GM20431 (cell line): Measurements from ENCODE around the gene PCK2.
"Not testable (repeated sequence)": the region's sequence is repeated elsewhere in the genome, so short reads cannot be mapped to it uniquely, and the experiment has no call there.

ENCODE experiments used
- in situ Hi-C: fragments of 300-500 bp; cut with MseI, MboI; formaldehyde crosslinking; loops from one replicate; pipeline ENCODE4 v1.15.0; 2020; ENCODE audit warnings: low sequenced_read_pairs; ENCODE audit not compliant: unreplicated experiment

PCK2 gene

DNA sequence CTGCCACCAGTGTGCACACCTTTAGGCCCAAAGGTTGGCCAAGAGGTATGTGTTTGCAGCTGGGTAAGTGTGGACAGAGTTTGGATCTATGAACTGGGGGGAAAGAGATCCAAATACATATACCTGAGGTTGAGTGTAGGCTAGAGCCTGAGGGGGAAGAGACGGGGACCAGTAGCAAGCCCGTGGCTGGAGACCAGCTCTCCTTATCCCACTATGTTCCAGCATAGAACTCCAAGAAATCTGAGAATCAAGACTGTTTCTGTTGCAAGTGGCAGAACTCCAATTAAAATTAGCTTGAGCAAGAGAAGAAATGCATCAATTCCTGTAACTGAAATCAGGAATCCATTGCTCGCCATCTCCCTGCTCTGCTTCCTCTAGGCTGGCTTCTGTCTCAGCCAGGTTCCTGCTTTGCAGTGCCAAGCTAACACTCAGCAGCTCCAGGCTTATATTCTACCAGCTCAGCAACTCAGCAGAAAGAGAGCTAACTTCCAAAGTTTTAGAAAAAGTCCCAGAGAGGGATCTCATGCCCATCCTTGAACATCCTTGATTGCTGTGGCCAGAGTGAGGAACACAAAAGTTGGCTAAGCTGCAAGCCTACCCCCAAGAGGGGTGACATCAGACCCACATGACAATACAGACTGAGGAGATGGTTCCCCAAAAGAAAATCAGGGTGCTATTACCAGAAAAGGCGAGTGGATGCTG is 1.5 kb upstream of the PCK2 start:
- in situ Hi-C loops = no loop called here

DNA sequence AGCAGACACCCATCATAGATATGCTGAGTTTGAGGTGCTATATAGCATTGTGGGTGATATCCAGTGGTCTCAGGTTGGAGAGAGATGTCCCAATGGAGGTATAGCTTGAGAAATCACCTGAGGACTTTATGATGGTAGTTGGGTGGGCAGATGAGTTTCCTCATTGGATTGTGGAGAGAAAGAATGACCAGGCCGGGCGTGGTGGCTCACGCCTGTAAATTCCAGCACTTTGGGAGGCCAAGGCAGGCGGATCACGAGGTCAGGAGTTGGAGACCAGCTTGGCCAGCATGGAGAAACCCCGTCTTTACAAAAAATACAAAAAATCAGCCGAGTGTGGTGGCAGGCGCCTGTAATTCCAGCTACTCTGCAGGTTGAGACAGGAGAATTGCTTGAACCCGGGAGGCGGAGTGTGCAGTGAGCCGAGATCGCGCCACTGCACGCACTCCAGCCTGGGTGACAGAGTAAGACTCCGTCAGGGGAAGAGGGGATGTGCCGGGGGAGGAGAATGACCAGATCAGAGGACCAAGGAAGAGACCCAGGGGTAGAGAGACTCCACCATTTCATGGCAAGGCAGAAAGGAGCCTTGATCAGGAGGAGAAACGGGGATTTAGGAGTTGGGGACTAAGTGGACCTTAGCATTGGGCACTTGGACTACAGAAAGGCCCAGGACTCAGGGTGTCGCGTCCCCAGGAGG is 757 bp upstream of the PCK2 start:
- in situ Hi-C loops = no loop called here

DNA sequence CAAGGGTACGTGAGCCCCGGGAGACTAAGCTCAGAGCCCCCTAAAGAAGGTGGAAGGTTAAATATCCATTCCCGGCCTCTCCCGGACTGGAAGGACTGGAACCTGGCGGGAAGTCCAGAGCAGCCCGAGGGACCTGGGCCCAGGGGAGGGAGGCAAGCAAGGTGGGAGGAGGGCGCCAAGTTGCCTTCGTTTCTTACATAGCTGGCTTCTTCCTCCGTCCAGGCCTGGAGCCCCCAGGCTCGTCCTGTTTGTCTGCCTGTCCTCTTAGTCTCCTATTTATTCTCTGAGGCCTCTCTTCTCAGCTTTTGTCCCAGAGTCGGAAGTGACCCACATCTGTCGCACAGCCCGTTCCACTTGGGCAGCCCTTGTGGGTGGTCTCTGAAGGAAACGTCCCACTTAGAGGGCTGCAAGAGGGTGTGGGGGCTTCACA is 745 bp downstream of the PCK2 start:
- in situ Hi-C loops = no loop called here

DNA sequence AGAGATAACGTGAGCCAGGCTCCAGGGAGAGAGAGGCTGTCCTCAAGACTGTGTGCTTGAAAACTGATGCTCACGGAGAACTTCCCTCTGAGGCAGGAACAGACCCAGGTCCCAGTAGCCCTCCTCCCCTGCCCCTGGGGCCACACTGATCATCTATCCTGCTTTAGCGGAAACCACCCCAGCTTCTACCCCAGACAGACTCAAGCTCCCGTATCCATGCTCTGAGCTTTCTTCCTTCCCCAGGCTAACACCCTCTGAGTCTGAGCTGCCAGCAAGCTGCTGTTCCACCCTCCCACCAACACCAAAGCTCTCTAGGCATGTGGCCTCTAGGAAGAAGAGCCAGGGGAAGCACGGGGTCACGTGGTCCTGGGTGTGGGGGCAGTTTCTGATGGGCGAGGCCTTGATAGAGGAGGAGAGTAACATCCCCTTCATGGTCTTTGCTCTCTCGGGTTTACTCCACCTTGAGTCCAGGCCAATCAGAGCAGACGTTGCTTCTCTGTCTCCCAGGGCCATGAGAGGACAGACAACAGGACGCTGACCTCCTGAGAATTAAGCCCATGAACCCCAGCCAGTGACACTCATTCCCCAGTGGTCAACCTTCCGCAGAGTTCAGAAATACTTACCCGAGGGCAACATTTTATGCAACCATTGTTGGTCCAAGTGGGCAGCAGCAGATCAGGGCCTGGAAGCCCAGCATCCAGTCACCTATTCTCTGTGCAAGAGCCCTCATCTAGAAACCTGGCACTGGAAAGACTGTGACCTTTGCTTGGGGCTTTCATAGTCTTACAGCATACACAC is 1.4 kb downstream of the PCK2 start:
- in situ Hi-C loops = no loop called here

DNA sequence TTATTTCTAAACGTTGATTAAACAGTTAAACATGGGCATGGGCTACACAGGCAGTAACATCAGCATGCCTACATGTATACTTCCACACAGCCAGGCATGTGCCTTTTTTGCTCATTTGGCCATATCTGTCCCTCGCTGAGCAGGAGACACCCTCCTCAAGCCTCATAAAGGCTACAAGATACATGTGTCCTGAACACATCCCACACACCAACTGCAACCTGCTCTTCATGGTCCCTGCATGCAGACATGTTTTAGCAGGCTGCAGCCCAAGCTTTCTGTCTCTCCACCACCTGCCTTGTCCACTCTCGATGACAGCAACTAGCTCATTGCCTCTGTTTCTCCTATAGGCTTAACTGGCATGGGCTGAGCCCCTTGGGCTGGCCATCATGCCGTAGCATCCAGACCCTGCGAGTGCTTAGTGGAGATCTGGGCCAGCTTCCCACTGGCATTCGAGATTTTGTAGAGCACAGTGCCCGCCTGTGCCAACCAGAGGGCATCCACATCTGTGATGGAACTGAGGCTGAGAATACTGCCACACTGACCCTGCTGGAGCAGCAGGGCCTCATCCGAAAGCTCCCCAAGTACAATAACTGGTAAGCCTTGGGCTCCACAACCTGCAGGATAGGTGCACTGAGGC is 2.6 kb downstream of the PCK2 start:
- in situ Hi-C loops = no loop called here

DNA sequence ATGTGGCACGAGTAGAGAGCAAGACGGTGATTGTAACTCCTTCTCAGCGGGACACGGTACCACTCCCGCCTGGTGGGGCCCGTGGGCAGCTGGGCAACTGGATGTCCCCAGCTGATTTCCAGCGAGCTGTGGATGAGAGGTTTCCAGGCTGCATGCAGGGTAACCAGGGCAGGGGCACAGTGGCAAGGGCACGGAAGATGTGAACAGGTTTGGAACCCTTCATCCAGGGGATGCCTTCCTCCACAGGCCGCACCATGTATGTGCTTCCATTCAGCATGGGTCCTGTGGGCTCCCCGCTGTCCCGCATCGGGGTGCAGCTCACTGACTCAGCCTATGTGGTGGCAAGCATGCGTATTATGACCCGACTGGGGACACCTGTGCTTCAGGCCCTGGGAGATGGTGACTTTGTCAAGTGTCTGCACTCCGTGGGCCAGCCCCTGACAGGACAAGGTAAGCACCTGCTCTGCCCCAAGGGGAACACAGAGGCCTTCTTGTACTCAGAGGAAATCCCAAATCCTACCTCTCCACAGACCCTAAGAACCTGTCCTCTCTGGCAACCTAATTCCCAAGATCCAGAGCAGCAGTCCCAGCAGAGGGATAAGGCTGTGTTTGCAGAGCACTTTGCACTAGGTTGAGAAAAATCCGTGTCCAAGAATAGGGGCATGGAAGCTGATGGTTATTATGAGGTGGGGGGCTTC is 4.3 kb downstream of the PCK2 start:
- in situ Hi-C loops = no loop called here

DNA sequence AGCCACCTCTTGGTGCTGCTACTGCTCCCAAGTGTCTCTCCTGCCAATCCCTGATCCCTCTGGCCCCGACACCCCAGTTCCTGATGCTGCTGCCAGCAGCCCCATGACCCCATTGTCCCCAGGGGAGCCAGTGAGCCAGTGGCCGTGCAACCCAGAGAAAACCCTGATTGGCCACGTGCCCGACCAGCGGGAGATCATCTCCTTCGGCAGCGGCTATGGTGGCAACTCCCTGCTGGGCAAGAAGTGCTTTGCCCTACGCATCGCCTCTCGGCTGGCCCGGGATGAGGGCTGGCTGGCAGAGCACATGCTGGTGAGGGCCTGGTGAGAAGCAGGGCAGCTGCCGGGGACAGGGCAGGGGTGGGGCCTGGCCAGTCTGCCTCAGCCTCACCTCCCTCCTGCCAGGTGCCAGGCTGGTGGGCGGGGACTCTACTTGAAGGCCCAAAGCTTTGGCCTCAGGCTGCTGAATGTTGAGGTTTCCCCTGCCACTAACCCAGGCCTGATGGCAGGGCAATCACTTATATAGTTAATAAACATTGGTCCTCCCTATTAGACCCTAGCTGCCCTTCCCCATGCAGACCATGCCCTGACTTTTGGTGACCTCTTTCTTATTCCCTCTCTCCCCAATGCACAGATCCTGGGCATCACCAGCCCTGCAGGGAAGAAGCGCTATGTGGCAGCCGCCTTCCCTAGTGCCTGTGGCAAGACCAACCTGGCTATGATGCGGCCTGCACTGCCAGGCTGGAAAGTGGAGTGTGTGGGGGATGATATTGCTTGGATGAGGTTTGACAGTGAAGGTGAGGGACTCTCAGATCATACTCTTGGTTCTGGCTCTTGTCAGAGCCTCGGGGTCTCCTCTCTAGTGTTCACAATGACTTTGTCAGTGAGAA is 5.1 kb downstream of the PCK2 start:
- in situ Hi-C loops = no loop called here

DNA sequence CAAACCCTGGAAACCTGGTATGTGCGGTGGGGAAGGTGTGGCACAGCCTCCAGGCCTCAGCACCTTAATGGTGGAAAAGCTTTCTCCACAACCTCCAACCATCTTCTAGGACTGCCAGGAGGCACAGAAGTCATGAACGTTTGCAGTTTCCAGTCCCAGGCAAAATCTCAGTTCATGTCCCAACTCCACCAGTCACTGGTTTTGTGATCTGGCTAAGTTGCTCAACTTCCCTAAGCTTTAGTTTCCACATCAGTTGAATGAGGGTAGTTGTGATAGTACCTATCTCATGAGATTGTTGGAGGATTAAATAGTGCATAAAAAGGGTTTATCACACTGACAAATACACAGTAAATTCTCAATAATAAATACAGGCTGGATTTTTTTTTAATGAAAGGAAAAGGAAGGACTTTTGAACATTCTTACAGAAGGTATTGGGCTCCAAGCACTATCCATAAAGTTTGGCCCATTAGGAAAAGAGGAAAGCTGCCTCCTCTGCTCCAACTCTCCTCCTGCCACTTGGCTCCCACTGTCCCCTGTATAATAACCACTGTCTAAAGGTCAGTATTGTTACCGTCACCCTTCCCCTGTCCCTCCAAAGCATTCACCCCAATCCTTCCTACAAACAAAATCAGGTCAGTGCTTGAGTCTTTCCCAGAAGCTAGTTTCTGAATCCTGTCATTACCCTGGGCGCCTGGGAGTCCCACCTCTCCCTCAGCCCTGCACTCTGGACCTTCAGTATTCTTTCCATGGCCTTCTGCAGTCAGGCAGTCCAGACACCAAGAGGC is 6.3 kb downstream of the PCK2 start:
- in situ Hi-C loops = no loop called here

DNA sequence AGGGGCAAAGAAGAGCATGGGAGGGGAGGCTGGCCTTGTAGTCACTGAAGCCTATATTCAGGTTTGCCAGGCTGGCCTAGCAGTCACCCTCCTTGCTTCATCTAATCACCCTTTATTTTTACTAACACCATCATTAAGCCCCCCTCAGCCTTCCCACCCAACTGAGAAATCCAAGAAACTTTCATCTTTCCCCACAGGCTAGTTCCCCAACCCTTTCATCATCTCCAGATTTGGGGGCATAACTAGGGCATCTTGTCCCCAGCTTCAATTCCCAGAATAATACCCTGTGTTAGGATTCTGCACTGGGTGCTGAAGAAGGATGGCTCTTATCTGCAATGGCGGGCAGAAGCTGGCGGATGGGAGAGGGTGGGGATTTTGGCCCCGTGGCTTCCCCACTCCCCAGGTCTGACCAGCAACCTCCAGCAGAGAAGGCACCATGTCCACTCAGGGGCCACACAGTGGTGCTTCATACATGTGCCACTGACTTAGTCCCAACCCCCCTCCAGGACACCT is 6.9 kb downstream of the PCK2 start:
- in situ Hi-C loops = no loop called here

DNA sequence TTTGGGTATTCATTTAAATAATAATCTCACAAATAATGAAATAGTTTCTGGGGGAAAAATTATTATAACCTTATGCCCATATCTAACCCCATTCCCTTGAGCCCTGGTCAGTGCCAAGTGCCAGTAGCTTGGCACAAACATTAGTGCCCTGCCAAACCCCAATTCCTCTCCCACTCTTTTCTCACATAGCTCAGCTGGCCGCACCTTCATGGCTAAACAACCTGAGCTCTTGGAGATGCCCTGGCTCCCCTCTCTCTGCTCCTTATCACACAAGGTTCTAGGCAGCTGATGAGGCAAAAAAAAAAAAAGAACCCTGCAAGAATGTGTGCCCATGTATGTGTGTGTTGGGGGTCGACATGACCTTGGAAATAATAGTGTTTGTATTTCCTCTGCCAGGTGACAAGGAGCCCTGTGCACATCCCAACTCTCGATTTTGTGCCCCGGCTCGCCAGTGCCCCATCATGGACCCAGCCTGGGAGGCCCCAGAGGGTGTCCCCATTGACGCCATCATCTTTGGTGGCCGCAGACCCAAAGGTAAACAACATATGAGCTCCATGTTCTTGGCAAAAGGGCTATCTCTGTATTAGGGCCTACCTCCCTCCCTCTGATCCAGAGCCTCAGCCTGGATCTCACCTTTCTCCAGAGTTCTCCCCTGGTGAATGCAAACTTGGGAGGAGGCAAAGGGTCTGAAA is 8.4 kb downstream of the PCK2 start:
- in situ Hi-C loops = no loop called here

DNA sequence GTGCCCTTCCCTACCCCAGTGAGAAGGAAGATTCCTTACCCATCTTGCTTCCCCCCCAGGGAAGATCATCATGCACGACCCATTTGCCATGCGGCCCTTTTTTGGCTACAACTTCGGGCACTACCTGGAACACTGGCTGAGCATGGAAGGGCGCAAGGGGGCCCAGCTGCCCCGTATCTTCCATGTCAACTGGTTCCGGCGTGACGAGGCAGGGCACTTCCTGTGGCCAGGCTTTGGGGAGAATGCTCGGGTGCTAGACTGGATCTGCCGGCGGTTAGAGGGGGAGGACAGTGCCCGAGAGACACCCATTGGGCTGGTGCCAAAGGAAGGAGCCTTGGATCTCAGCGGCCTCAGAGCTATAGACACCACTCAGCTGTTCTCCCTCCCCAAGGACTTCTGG is 9.3 kb downstream of the PCK2 start:
- in situ Hi-C loops = no loop called here

DNA sequence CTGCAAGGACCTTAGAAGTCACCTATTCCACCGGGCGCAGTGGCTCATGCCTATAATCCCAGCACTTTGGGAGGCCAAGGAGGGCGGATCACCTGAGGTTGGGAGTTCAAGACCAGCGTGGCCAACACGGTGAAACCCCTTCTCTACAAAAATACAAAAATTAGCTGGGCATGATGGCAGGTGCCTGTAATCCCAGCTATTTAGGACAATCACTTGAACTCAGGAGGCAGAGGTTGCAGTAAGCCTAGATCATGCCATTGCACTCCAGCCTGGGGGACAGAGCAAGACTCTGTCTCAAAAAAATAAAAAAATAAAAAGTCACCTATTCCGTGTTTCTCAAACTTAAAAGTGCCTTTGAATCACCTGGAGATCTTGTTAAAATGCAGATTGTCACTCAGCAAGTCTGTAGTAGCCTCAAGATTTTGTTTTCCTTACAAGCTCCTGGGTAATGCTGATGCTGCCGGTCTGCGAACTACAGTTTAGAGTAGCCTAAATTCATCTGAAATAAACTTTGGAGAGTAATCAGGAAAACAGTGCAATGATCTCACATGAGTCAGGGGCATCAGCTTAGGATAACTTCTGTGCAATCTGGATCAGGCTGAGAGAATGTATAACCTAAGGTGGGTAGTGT is 11.6 kb downstream of the PCK2 start:
- in situ Hi-C loops = not testable (repeated sequence)

DNA sequence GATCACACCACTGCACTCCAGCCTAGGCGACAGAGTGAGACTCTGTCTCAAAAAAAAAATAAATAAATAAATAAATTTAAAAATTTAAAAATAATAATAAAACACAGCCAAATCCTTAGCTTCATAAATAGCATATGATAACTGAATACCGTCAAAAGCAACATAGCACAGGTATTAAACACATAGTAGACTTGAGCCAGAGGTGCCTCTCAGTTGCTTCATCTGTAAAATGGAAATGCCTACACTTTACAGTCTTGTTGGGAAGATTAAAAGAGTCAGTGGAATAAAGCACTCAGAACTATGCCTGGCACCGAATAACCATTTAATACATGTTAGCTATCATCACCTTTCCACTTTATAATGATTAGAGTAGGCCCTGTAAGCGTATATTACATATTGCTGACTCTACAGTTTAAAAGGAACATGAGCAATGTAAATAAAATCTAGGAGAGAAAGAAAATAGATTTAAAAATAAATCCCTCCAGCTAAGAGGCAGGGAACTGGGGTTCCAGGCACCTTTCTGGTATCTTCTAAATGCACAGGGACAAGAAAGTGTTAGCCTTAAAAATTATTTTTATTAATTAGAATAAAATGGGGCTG is 12.7 kb downstream of the PCK2 start:
- in situ Hi-C loops = no loop called here

DNA sequence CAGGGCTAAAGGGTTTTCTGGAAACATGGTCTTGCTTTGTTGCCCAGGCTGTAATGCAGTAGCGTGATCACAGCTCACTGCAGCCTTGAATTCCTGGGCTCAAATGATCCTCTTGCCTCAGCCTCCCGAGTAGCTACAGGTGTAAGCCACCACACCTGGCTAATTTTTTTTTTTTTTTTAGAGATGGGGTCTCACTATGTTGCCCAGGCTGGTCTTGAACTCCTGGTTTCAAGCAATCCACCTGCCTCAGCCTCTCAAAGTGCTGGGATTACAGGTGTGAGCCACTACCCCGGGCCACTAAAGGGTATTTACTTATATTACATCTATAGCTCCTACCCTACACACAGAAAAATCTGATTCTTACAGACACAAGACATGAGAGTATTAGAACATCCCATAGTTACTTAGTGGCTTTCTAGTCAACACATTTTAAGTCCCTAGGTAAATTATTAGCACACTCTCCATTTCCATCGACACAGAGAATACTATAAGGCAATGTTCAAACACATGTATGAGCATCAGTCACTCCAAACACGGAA is 14.3 kb downstream of the PCK2 start:
- in situ Hi-C loops = no loop called here

DNA sequence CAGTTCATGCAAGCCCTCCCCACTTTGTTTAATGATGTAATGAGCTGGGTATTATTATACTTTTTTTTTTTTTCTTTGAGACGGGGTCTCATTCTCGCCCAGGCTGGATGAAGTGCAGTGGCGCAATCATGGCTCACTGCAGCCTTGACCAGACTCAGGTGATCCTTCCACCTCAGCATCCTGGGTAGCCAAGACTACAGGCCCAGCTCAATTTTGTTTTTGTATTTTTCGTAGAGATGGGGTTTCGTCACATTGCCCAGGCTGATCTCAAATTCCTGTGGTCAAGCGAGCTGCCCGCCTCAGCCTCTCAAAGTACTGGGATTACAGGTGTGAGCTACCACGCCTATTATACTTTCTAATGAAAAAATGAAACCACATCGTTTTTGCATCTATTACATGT is 15.9 kb downstream of the PCK2 start:
- in situ Hi-C loops = no loop called here

DNA sequence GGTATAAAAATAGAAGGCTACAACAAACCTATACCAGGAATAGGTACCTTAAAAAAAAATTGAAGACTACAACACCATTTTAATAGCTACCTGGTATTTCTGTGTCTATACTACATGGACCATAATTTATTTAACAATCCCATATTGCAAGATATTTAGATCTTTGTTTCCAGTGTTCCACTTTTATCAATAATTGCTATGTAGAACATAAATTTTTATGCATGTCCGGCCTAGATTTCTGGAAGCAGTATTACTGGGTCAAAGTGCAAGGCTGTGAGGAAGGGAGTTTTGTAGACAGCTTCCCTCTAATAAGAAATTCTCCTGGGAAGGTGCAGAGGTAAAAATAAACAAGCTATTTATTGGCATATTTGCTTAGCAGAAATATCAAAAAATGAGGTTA is 16.4 kb downstream of the PCK2 start:
- in situ Hi-C loops = no loop called here
